HepG2 (cell line): Measurements from ENCODE around the gene HINFP. TPM values are rescaled to one million over a fixed set of nuclear protein-coding genes. Genes with fewer than 3 reads are reported as not detected.

ENCODE experiments used
- BATF2 ChIP-seq: sonication (generic); formaldehyde crosslinking; IDR thresholded peaks from 2 replicates; pipeline ENCODE4 v1.8.0; 2022; ENCODE audit warnings: mild to moderate bottlenecking, missing genetic modification reagents, moderate library complexity
- BRD4 ChIP-seq: sonication (generic); formaldehyde crosslinking; IDR thresholded peaks from 2 replicates; pipeline ENCODE4 v1.4.0; 2020; ENCODE audit warnings: missing genetic modification reagents
- DNMT3B ChIP-seq: conservative IDR thresholded peaks from 2 replicates; pipeline ENCODE4 v1.6.1; 2016; ENCODE audit warnings: missing biosample characterization, control low read depth
- GABPA ChIP-seq, 2 experiments: IDR thresholded peaks; 2 replicates each; pipeline ENCODE4 v1.6.1; 2011 to 2016; ENCODE audit warnings: low read depth in 2 of 2, low read length in 1 of 2, missing biosample characterization in 1 of 2, missing genetic modification characterization in 1 of 2
- GPBP1L1 ChIP-seq: sonication (generic); formaldehyde crosslinking; IDR thresholded peaks from 2 replicates; pipeline ENCODE4 v1.5.0; 2020; ENCODE audit warnings: mild to moderate bottlenecking, missing genetic modification reagents
- HDAC1 ChIP-seq: sonication (generic); formaldehyde crosslinking; IDR thresholded peaks from 2 replicates; pipeline ENCODE4 v1.5.1; 2020; ENCODE audit warnings: mild to moderate bottlenecking, missing genetic modification reagents
- KIAA2018 ChIP-seq: sonication (generic); formaldehyde crosslinking; IDR thresholded peaks from 2 replicates; pipeline ENCODE4 v1.5.0; 2020; ENCODE audit warnings: mild to moderate bottlenecking, missing genetic modification reagents, borderline replicate concordance
- PATZ1 ChIP-seq: sonication (generic); formaldehyde crosslinking; IDR thresholded peaks from 2 replicates; pipeline ENCODE4 v1.4.0; 2020; ENCODE audit warnings: missing genetic modification reagents
- RFX5 ChIP-seq: IDR thresholded peaks from 2 replicates; pipeline ENCODE4 v1.6.1; 2011; ENCODE audit warnings: low read depth, low read length, improper control_type of control experiment
- SP5 ChIP-seq: IDR thresholded peaks from 2 replicates; pipeline ENCODE4 v1.6.1; 2016; ENCODE audit warnings: low read depth, borderline replicate concordance
- SPEN ChIP-seq: sonication (generic); formaldehyde crosslinking; IDR thresholded peaks from 2 replicates; pipeline ENCODE4 v1.5.1; 2020; ENCODE audit warnings: low read depth, mild to moderate bottlenecking, missing genetic modification reagents
- TP53 ChIP-seq: sonication (generic); formaldehyde crosslinking; conservative IDR thresholded peaks from 2 replicates; pipeline ENCODE4 v1.4.0; 2020; ENCODE audit warnings: missing genetic modification reagents
- YEATS4 ChIP-seq: sonication (generic); formaldehyde crosslinking; IDR thresholded peaks from 2 replicates; pipeline ENCODE4 v1.4.0; 2020; ENCODE audit warnings: missing genetic modification reagents, borderline replicate concordance
- ZNF343 ChIP-seq: sonication (generic); formaldehyde crosslinking; IDR thresholded peaks from 2 replicates; pipeline ENCODE4 v1.4.0; 2020; ENCODE audit warnings: mild to moderate bottlenecking, missing genetic modification reagents
- ZNF589 ChIP-seq: sonication (generic); formaldehyde crosslinking; conservative IDR thresholded peaks from 2 replicates; pipeline ENCODE4 v1.8.0; 2022; ENCODE audit warnings: mild to moderate bottlenecking, moderate library complexity, missing genetic modification reagents
- ZNF749 ChIP-seq: sonication (generic); formaldehyde crosslinking; IDR thresholded peaks from 2 replicates; pipeline ENCODE4 v1.8.0; 2022; ENCODE audit warnings: mild to moderate bottlenecking, missing genetic modification reagents, moderate library complexity, borderline replicate concordance
- polyA plus RNA-seq, 8 experiments: library from polyadenylated mRNA; depleted of rRNA in 3 of 8; stranded (reverse) in 7 of 8; unstranded in 1 of 8; fragments of >200 nt; fragmentation: Illumina TruSeq in 4 of 8; extraction: Trizol in 4 of 8; gene quantifications; 2 replicates each; pipeline versions ENCODE4 v1.2.1 to v1.2.3, GENCODE V29; 2011 to 2016; ENCODE audit warnings: low read depth in 4 of 8, missing spikeins in 1 of 8, mixed read lengths in 1 of 8; ENCODE audit not compliant: insufficient read depth in 1 of 8
- total RNA-seq, 5 experiments: library from RNA; depleted of rRNA; stranded (reverse); fragments of >200 nt; fragmentation: Illumina TruSeq; extraction: Trizol; gene quantifications; 2 replicates each; pipeline ENCODE4 v1.2.3, GENCODE V29; 2016; ENCODE audit warnings: low read depth in 1 of 5

HINFP gene
- total and polyA plus RNA-seq, 2 of the 13 experiments (the other 11 are each of a cell fraction or from before 2014, with no cell fraction given): 15.1 to 21.4 TPM

DNA sequence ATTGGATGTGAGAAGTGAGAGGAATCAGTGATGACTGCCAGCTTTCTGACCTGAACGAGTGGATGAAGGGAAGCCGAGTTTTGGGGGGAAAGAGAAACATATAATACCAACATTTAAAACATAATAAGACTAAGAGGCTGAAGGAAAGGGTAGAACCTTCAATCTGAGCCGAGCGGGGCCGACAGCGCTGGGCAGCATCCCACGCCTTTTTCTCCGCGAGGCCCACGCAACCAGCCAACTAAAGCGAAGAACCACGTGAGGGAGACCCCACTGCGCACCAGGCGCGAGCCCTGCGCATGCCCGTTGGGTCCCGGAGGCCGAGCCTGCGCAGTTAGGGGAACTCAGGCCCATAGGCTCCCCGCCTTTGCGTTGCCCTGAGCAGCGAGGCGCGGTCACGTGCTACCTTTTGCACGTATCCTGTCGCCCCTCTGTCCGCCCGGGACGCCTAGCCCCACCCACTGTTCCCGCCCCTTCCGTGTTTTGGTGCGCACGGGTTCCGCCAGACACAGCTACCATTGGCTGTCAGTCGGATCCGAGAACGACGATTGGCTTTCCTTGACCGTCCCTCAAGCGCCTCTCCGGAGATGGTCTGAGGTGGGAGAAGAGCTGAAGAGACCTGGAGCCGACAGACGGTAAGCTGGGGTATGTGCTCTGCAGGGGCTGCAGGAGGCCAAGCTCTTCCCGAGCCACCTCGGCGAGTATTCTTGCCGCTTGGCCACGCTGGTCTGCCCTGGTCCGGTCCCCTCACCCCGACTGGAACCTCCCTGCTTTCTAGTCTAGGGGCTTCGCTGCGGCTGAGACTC, at the start of gene HINFP (continued):
- TF ChIP-seq PATZ1 (CRISPR knock-in tag) (no peak), BRD4 (CRISPR knock-in tag) (0 out of 2 replicates have a peak, but pooled peaks have one; percentile 31), BATF2 (CRISPR knock-in tag) (0 out of 2 replicates have a peak, but pooled peaks have one; percentile 47), ZNF749 (no peak), GPBP1L1 (CRISPR knock-in tag) (no peak), SPEN (peak; percentile 70), YEATS4 (peak; percentile 54), HDAC1 (CRISPR knock-in tag) (peak; percentile 69), DNMT3B (CRISPR knock-in tag) (0 out of 2 replicates have a peak, but pooled peaks have one; percentile 45), KIAA2018 (CRISPR knock-in tag) (no peak), ZNF343 (CRISPR knock-in tag) (peak; percentile 64; the same call in 1 of the 2 replicates), RFX5 (no peak), SP5 (CRISPR knock-in tag) (peak; percentile 52; the same call in 1 of the 2 replicates), GABPA (IDR thresholded peaks at IDR 0.05; ENCODE audit: low read depth, low read length) (peak; percentile 81), GABPA (CRISPR knock-in tag; IDR thresholded peaks at IDR 0.05; ENCODE audit: low read depth) (peak; percentile 93), TP53 (CRISPR knock-in tag) (no peak), ZNF589 (CRISPR knock-in tag) (0 out of 2 replicates have a peak, but pooled peaks have one; percentile 61)
